ENCODE results near the gene MAP3K21.
A peak's percentile ranks its signal among the peaks of the same experiment; 100 is the strongest.

Gene MAP3K21
- long read RNA-seq, donor 1, full-length matches to known transcripts = 2 of 2 reads
- long read RNA-seq, donor 1, partial matches to known transcripts = 0 of 2 reads
- long read RNA-seq, donor 1, other reads (novel, unspliced or antisense) = 0 of 2 reads
- long read RNA-seq, donor 2, full-length matches to known transcripts = 1 of 1 reads
- long read RNA-seq, donor 2, partial matches to known transcripts = 0 of 1 reads
- long read RNA-seq, donor 2, other reads (novel, unspliced or antisense) = 0 of 1 reads
- long read RNA-seq, donor 3, full-length matches to known transcripts = 1 of 1 reads
- long read RNA-seq, donor 3, partial matches to known transcripts = 0 of 1 reads
- long read RNA-seq, donor 3, other reads (novel, unspliced or antisense) = 0 of 1 reads
- long read RNA-seq, donor 4, full-length matches to known transcripts = 1 of 1 reads
- long read RNA-seq, donor 4, partial matches to known transcripts = 0 of 1 reads
- long read RNA-seq, donor 4, other reads (novel, unspliced or antisense) = 0 of 1 reads
- long read RNA-seq, donor 5, full-length matches to known transcripts = 2 of 2 reads
- long read RNA-seq, donor 5, partial matches to known transcripts = 0 of 2 reads
- long read RNA-seq, donor 5, other reads (novel, unspliced or antisense) = 0 of 2 reads
- long read RNA-seq, donor 6, full-length matches to known transcripts = 2 of 2 reads
- long read RNA-seq, donor 6, partial matches to known transcripts = 0 of 2 reads
- long read RNA-seq, donor 6, other reads (novel, unspliced or antisense) = 0 of 2 reads
- long read RNA-seq, donor 7, full-length matches to known transcripts = 2 of 7 reads
- long read RNA-seq, donor 7, partial matches to known transcripts = 5 of 7 reads
- long read RNA-seq, donor 7, other reads (novel, unspliced or antisense) = 0 of 7 reads
- long read RNA-seq, donor 8, full-length matches to known transcripts = 2 of 2 reads
- long read RNA-seq, donor 8, partial matches to known transcripts = 0 of 2 reads
- long read RNA-seq, donor 8, other reads (novel, unspliced or antisense) = 0 of 2 reads

DNA sequence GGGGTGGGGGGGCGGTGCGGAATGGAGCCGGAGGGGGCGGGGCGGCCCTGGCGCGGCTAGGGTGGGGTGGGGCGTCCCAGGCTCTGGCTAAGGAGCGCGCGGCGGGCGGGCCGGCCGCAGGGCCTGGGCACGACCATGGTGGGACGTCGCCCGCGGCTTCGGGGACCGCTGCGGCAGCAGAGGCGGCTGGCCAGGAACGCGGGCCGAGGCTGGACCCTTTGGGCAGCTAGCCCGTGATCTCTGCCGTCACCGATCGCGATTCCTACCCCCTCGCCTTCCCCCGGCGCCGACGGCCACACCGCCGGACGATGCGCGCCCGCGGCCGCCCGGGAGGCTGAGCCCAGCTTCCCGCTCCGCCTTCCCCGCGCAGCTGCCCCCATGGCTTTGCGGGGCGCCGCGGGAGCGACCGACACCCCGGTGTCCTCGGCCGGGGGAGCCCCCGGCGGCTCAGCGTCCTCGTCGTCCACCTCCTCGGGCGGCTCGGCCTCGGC lies at the start of gene MAP3K21:
Gene MAP3K21 (plus strand): TSS at position 74 of the 491 bp plus-strand sequence. CDS start 305 bp downstream, at position 379.
- peak; percentile 88 for DNase-seq

DNA sequence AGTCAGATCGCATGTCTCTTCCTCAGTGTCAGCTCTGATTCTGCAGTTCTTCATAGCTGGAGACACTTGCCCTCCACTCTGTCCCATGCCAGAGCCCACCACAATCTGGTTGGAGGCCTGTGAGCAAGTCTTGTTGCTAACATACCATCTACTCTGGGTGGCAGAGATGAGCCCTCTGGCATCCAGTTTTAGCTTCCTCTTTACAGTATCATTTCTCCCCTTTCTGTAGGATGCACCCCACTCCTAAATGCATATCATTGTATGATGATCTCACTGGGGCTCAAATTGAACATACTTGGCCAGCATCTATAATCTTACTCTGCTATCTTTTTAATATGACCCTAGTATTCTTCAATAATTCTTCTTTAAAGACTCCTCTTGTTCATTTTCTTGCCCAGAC lies 48.9 kb upstream of the MAP3K21 start:
- no peak for DNase-seq

DNA sequence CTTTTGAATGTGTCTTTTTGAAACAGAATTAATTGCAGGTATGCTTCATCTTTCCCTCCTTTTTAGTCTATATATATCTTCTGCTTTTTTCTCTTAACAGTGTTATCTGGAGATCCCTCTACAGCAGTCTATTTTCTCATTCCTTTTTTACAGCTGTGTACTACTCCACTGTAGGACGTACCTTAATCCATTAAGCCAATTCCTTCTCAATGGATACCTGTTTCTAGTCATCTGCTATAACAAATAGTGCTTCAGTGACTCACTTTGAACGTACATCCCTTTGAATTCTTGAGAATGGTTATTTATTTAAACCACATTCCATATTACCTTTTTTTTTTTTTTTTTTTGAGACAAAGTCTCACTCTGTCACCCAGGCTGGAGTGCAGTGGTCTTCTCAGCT lies 47.6 kb upstream of the MAP3K21 start:
- no peak for DNase-seq

DNA sequence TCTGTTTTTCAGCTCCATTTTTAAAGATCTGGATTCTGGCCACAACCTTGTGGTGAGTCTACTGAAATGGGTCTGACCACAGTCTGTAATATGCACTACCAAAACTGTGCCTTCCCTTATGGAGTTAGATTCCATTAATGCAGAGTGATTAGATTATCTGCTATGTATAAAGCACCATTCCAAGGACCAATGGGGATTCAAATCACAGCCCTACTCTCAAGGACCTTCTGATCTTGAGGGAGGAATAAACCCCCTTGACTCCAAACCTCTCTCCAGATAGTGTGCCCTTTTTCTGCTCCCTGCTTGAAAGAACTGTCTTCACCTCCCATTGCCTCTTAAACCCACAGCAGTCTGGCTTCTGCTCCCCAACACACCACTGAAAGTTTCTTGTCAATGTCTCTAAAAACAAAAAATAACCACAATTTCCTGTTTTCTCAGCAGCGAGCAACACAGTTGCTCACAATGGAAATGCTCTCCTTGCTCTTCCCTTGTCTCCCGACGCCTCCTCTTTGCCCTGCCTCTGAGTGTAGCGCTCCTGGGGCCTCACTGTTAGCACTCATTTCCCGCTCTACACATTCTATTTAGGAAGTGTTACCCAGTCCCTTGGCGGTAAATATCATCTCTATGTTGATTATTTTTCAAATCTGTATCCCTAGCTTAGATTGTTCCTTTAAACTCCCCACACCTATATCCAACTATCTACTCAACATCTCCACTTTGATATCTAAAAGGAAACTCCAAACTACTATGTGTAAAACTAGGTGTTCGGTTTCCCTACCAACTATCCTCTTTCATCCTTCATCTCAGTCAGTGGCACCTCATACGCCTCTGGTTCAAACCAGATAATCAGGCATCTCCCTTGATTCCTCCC lies 45.6 kb upstream of the MAP3K21 start:
- no peak for DNase-seq

DNA sequence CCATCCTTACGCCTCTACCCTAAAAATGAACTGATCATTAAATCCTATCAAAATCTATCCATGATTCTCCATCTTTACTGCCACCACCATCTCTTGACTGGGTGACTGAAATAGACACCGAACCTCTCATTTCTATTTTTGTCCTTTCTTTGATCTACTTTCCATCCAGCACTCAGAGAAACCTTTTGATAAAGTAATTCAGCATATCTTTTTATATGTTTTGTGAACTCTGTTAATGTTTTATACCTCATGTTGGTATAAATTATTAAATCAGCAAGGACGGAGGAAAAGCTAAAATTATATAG lies 45.0 kb upstream of the MAP3K21 start:
- no peak for DNase-seq

DNA sequence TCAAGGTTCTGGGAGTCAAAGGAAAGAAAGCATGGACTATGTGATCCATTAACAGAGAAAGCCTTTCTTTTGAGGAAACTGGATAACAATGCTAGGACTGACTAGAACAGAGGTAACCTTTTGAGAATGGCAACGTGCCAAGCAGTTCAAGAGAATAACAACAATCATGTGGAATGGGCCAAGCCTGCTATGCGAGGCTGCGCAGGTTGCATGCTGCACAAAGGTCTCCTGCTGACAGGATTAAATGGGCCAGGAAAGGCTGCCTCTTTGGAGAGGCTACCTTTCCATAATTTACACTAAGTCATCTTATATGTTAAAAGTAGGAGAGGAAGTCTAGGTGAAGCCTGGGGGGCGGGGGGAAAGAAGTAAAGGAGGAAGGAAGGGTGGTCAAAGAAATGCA lies 37.8 kb upstream of the MAP3K21 start:
- DNase-seq = no peak

DNA sequence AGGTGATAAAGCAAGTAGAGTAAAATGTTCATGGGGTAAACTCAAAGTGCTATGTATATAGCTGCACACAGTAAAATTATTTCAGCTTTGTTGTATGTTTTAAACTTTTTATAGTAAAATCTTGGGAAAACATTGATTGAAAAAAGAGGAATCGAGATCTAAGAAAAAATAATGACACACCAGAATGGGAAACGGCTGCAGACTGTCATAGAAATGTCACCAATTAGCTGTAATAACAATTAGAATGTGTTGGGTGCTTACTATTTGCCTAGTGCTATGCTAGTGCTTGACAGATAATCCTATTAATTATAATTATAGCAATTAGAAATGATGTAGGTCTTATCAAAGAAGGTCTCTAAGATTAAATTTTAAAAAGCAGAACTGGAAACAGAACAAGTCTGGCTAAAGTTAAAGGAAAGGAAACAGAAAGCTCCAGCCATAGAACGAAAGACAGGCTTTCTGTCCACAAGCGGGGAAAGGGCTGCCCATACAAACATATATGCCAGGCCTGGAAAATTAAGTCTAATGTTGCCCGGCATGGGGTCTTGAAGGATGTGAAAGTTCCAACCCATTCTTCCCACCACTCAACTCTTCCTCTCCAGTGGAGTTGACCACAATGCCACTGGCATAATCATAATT lies 37.0 kb upstream of the MAP3K21 start:
- no peak for DNase-seq

DNA sequence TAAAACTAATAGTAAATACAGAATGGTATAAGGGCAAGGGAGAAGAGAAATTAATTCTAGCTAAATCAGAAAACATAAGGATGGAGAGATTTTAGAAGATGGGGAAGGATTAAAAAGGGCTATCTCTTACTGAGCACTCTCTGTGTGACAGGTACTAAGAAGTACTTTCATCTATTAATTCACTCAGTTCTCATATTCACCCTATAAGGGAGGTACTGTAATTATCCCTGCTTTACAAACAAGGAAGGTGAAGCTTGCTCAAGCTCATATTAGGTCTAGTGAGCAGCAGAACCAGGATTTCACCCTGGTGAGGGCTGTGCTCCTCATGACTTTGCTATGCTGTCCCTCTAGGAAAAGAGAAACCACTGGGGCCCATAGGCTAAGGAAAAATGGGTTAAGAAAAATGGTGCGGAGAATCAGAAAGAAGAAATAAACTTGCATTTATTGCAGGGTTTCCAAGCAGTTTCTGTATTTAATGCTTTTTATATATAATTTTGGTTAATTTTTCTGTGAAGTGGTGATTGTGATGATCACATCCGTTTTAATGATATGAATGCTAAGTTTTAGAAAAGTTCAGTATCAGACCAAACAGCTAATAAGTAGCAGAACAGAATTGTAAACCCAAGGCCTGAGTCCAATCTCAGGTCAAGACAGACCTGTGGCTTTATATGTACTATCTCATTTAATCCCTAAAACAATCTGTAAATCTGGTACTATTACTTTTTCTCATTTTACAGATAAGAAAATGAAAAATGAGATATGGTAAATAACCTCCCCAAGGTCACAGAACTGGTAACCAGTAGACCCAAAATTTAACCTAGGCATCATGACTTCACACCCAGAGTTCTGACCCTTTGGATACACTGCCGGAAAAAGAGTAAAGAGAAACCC lies 33.7 kb upstream of the MAP3K21 start:
- no peak for DNase-seq

DNA sequence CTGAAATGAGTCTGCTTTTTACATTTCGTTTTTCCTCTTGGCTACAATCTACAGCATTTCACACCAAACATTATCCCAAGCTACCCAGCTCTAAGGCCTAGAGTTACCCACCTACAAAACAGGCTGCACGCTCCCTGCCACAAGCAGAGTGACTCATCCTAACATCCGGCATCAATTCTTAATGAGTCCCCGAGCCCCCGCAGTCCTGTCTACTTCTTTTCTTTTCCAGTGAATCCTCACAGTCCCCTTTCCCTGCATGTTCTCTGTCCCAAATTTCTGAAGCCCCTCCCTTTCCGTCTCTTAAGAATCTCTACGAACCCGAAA lies 32.6 kb upstream of the MAP3K21 start:
- no peak for DNase-seq

DNA sequence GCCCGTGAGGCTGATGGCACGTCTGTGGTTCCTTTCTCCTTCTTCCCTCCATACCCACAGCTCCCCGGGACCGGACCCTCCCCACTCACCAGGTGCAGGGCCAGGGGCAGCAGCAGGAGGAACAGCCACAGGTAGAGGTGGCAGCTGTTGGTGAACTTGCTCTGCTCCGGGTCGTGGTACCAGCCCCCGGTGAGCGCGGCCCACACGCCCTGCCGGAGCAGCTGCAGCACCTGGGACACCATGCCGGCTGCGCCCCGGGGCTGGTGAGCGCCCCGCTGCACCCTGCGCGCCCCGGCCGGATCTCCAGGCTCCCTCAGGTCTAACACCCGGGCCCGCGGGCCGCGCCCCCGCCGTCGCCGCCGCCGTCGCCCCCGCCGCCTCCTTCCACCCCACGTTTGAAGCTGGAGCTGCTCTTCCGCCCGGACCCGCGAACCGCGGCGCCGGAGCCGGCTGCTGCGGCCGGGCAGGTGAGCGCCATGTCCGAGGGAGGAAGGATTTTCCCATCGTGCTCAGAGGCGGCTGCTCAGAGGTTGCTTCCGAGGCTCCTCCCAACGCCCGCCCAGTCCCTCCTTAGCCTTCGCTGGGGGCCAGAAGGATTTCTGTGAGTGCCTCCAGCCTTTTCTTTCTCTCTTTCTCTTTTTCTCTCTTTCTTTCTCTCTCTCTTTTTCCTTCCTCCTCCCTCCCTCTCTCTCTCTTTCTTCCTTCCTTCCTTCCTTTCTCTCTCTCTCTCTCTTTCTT lies 32.1 kb upstream of the MAP3K21 start, which contains the start of gene PCNX2:
Gene PCNX2 (minus strand): TSS at position 489 of the 738 bp plus-strand sequence. CDS start 247 bp downstream, at position 242.
- peak; percentile 60 for DNase-seq

DNA sequence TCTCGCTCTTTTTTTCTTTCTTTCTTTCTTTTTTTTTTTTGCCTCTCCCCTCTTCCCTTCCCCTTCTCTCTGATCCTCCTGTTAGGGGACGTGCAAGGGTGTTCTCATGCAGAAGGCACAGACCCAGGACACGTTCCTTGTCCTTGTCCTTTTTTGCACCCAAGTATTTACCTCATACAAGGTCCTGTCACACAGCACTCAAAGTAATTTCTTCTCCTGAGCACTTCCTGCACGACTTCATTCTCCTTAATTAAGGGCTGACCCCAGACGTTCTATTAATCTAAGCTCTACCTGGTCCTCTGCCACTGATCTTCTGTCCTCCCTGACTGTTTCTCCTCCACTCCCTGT lies 31.6 kb upstream of the MAP3K21 start:
- no peak for DNase-seq

DNA sequence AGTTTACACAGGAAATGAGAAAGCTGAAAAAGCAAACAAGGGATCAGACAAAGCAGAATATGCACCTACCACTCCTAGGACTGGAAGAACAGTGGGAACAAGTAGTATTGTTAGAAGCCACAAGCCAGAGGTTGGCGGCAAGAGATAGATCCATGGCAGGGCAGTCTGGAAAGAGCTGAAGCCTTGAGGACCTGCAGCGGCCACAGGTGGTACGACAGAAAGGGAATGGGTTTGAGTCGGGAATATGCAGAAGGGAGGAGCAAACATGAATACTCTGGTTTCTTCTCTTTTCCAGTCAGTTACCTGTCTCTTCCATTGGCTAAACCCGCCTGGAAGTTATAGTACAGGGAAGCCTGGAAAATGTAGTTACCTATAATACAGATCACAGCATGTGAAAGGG lies 28.1 kb upstream of the MAP3K21 start:
- DNase-seq = no peak

DNA sequence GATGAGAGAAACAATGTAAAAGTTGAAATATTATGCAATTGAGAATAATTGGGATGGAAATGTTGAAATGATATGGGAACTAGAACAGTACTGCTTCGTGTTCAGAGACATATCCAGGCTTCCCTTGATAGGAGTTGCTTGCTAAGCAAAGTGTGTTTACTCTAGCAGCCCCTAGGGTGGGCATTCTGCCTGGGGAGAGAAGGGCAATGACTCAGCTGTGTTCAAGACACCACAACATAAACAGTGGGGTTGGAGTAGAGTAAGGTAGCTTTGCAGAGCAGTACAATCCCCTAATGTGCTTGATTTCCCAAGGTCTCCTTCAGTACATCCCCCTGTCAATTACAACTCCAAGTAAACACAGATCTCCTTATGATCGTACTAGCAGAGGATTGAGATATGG lies 27.2 kb upstream of the MAP3K21 start:
- DNase-seq = no peak

DNA sequence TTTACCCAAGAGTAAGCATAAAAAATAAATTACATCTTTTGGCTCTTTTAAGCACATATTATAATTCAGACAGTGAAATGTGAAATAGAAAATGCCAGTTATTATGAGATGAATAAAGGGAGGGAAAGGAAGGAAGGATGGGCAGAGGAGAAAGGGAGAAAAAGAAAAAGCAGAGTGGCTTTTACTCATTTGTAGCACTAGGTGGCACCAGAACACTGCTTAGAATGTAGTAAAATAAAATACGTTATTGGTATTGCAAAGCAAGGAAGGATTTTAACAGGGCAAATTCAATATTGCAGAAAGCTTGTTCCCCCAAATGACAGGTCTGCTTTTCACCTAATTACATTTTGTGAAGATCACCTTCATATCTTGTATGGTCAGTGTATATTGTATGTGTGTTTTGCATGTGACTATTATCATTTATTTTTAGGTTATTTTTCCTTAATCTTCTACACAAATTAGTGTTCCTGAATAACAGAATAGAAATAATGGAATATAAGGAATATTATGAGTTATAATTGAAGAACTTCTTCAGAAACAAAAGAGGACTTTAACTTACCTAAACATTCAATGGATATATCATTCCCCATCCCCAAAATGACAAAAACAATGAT lies 22.9 kb upstream of the MAP3K21 start:
- DNase-seq = no peak

DNA sequence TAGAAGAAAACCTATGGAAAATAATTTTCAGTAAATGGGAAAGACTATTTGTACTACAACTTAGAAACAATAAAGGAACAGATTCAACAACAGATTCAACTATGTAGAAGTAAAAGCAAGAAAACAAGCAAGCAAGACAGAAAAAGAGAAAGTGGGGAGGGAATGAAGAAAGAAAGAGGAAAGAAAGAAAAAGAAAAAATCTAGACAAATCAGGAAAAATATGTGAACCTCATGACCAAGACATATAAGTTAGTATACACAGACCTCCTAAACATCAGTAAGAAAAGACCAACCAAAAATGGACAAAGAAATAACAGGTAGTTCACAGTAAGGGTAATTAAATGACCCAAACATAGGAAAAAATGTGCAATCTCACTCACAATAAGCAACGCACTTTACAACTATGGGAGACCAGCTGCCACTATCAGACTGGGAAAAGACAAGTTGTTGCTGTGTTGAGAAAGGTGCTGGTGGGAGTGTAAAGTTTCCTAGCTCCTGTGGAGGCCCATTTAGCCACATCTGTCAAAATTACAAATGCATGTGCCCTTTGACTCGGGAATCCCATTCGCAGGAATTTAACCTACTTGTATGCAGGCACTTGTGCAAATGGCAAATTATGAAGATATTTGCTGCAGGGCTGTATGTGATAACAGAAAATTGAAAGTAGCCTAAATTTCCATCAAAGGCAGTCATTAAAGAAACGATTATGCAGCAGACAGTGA lies 13.9 kb upstream of the MAP3K21 start:
- no peak for DNase-seq

DNA sequence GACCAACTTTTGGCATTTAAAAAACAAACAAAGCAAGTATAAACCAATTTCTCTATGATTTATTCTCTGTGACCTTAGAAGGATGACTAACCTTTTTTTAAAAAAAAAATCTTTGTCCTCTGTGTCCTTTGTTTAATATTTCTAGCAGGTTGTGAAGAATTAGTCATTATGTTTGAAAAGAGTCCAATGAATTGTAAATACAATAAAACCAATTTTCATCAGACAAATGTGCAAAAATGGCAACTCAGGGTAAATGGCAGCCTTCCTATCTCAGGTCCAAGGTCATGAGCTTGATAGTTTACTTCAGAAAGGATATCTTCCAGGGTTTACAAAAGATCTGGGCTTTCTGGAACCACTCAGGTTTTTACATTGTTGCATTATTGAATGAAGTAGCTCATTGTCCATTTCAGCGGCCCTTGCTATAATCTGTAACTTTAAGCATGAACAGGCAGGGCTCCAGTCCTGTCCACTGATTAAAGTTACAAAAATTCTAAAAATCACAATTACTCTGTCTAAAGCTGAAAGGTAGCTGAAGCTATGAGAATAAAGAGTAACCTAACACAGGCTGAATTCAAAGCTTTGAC lies 11.7 kb upstream of the MAP3K21 start:
- no peak for DNase-seq

DNA sequence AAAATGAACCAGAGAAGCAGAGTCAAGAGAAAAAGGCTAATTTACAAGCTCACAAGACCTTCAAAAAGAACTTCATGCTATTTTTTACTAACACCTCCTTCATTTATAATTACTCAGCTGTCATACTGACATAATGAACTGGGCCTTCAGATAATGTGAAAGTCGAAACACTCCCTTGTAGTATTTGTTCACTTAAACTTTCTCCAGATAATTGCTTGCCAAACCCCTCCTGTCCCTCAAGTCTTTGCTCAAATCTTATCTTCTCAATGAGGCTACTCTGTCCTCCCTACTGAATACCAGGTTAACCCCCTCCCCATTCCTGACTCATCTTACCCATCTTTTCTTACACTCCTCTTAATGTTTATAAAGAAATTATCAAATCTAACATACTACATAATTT lies 11.1 kb upstream of the MAP3K21 start:
- no peak for DNase-seq

DNA sequence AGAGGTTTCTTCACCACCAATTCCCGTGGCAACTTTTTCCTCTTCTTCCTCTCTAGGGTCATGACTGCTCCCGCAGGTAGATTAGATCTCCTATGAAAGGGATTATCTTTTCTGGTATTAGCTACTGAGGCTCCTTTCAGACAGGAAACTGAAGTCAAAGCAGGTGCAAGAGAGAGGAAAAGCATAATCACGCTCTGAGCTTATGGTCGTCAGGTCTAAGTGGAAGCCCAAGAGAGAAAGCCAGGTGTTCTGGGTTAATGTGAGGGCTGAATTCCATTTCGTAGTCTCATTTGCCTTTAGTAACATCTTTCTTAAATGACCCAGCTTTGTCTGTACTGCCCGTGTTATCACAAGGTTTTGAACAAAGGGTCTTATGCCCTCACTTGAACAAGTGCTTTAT lies 8.3 kb upstream of the MAP3K21 start:
- no peak for DNase-seq

Measured in right kidney (tissue), 9 donors.